Activated CD4-positive, alpha-beta T cell treated with anti-CD3 and anti-CD28 coated beads, Interleukin-2, amount 10 ng/mL, durations not matched to agents 7 days and 5 days (primary cell): ENCODE measurements around the gene FUZ. TPM values are rescaled to one million over a fixed set of nuclear protein-coding genes. Genes with fewer than 3 reads are reported as not detected.
A peak's percentile ranks its signal among the peaks of the same experiment; 100 is the strongest.

Source experiments
- CTCF ChIA-PET: fragments of 350-600 bp; sonication (Branson Sonifier 250); formaldehyde crosslinking; loops from one replicate; lab custom pipeline; 2021; ENCODE audit warnings: antibody characterized with exemption; lab: Charles Lee
- POLR2A ChIA-PET: fragments of 350-600 bp; sonication (Branson Sonifier 250); formaldehyde crosslinking; loops from one replicate; lab custom pipeline; 2021; ENCODE audit warnings: antibody characterized with exemption; lab: Charles Lee
- DNase-seq: peaks from one replicate; pipeline ENCODE4 v3.0.0-alpha.2; 2020
- H3K27ac Mint-ChIP-seq: one replicate; pipeline ENCODE4 v1.8.0; 2021; ENCODE audit warnings: mild to moderate bottlenecking, moderate library complexity, mixed read lengths
- H3K27me3 Mint-ChIP-seq: one replicate; pipeline ENCODE4 v1.8.0; 2021; ENCODE audit warnings: mixed read lengths
- H3K36me3 Mint-ChIP-seq: one replicate; pipeline ENCODE4 v1.8.0; 2021; ENCODE audit warnings: low read depth, mixed read lengths
- H3K4me1 Mint-ChIP-seq: one replicate; pipeline ENCODE4 v1.8.0; 2021; ENCODE audit warnings: mixed read lengths
- H3K4me3 Mint-ChIP-seq: one replicate; pipeline ENCODE4 v1.8.0; 2021; ENCODE audit warnings: mild to moderate bottlenecking, moderate library complexity, mixed read lengths
- H3K9me3 Mint-ChIP-seq: one replicate; pipeline ENCODE4 v1.8.0; 2021; ENCODE audit warnings: mixed read lengths
- total RNA-seq, 2 experiments: library from RNA; stranded (reverse); gene quantifications; one replicate each; pipeline ENCODE4 v1.2.3, GENCODE V29; 2021

FUZ gene
- total RNA-seq, 2 experiments from 2014 or later: 13.3 to 13.9 TPM

DNA sequence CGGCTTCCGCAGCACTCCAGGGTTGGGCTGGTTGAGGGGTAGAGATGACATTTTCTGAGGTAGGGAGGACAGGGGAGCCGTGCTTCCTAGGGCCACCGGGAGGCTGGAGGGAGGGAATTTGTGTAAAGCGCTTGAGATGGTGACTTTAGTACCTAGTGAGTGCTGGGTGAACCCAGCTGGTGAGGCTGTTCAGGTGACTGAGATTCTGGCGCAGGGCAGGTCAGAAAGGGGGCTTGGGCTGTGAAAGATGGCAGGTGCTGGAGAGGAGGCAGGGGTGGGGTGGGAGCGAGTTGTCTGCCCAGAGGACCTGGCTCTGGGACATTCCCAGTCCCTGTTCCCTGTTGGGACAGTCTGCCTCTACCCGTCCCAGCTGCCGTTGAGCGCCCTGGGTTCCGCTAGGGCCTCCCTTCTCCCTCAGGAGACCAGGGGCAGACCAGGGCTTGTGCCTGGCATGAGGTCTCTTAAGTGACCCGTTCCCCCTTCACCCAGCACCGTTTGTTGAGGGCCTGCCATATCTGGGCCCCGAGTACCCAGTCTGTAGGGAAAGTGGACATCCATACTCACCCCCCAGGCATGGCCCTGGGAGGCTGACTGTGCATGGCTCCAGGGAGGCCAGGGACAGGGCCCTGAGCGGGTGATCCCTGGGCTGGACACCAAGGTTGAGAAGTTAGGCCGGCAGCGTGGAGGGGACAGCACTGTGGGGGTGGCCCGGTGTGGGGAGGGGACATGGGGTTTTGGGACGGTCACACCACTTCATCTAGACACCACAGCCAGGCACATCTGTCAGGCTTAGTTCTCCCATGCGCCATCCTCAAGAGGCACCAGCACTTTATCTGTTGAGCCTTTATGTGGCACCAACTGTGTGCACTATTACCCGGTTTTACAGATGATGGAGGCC is 42.8 kb upstream of the FUZ start:
- peak overlapping the region; percentile 20 for H3K27ac Mint-ChIP-seq
- H3K4me3 Mint-ChIP-seq: no peak overlapping the region
- CTCF ChIA-PET: interaction anchor here (1.3 kb wide), 1 partner anchor 8 kb away, joined by 5 read pairs; no protein-coding TSS in a partner anchor
- H3K9me3 Mint-ChIP-seq: no peaks in the 10 kb centered on the region
- peaks cover 7% of the 10 kb centered on the region for H3K27me3 Mint-ChIP-seq
- peaks cover 9% of the 10 kb centered on the region for H3K36me3 Mint-ChIP-seq
- POLR2A ChIA-PET: no interaction called here
- DNase-seq: no peak
- peaks cover 17% of the 10 kb centered on the region for H3K4me1 Mint-ChIP-seq

- Mint-ChIP-seq H3K4me3 (no peak overlapping the region), H3K36me3 (peaks cover 9% of the 10 kb centered on the region), H3K27ac (peak overlapping the region; percentile 20), H3K9me3 (no peaks in the 10 kb centered on the region), H3K4me1 (peaks cover 18% of the 10 kb centered on the region), H3K27me3 (peaks cover 7% of the 10 kb centered on the region)
- DNase-seq: no peak
- POLR2A ChIA-PET: no interaction called here
- CTCF ChIA-PET: interaction anchor here (1.3 kb wide), 1 partner anchor 9 kb away, joined by 5 read pairs; no protein-coding TSS in a partner anchor
Measured at GRCh38 chr19:49855277-49855675, 42.2 kb upstream of the FUZ start.

- POLR2A ChIA-PET: no interaction called here
- CTCF ChIA-PET: interaction anchor here (1.3 kb wide), 2 partner anchors 8 to 10 kb away, joined by 4 to 5 read pairs; no protein-coding TSS in a partner anchor
- Mint-ChIP-seq H3K27ac (no peak overlapping the region), H3K4me1 (peaks cover 25% of the 10 kb centered on the region), H3K36me3 (peaks cover 5% of the 10 kb centered on the region), H3K9me3 (no peaks in the 10 kb centered on the region), H3K4me3 (no peak overlapping the region), H3K27me3 (peaks cover 7% of the 10 kb centered on the region)
- DNase-seq: no peak
Measured at GRCh38 chr19:49854378-49855263, 41.5 kb upstream of the FUZ start.

DNA sequence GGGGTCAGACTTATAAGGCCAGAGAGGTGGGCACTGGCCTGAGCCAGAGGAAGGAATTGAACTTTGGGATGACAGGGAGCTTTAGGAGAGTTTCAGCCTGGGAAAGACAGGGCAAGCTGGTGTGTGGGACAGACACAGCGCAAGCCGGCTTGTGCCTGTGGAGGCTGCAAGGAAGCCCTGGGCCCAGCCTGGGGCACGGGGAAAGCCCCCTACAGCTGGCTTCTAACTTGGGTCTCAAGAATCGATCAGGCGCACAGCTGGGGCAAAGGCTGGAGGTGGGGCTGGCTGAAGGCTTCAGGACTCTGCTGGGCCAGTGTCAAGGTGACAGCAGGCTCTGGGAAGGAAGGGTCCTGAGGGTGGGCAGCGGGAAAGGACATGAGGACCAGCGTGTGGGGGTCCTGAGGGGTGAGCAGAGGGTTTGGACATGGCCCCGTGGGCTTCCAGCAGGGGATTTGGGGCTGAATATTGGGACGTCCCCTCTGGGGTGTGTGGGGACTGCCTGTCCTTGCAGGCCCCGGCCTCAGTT is 40.8 kb upstream of the FUZ start:
- no peak for DNase-seq
- ChIA-PET CTCF (interaction anchor here (1.3 kb wide), 1 partner anchor 9 kb away, joined by 4 read pairs; no protein-coding TSS in a partner anchor), POLR2A (no interaction called here)
- Mint-ChIP-seq H3K4me3 (no peak overlapping the region), H3K27ac (no peak overlapping the region), H3K36me3 (peaks cover 9% of the 10 kb centered on the region), H3K4me1 (peaks cover 29% of the 10 kb centered on the region), H3K27me3 (peaks cover 7% of the 10 kb centered on the region), H3K9me3 (peaks cover 3% of the 10 kb centered on the region)

GRCh38 chr19:49852631-49853126 is 39.6 kb upstream of the FUZ start:
- Mint-ChIP-seq H3K9me3 (peaks cover 7% of the 10 kb centered on the region), H3K27me3 (peaks cover 8% of the 10 kb centered on the region), H3K36me3 (peaks cover 7% of the 10 kb centered on the region), H3K27ac (peak overlapping the region; percentile 83), H3K4me3 (peak overlapping the region; percentile 73), H3K4me1 (peaks cover 39% of the 10 kb centered on the region)
- ChIA-PET CTCF (no interaction called here), POLR2A (interaction anchor here (1.0 kb wide), 1 partner anchor 14 kb away, joined by 4 read pairs; no protein-coding TSS in a partner anchor)
- no peak for DNase-seq

- Mint-ChIP-seq H3K36me3 (peaks cover 7% of the 10 kb centered on the region), H3K4me3 (peak overlapping the region; percentile 73), H3K4me1 (peaks cover 39% of the 10 kb centered on the region), H3K9me3 (peaks cover 7% of the 10 kb centered on the region), H3K27me3 (peaks cover 8% of the 10 kb centered on the region), H3K27ac (peak overlapping the region; percentile 83)
- CTCF ChIA-PET: interaction anchor here (1.1 kb wide), 1 partner anchor 39 kb away, joined by 3 read pairs; no protein-coding TSS in a partner anchor
- peak; percentile 35 for DNase-seq
- POLR2A ChIA-PET: interaction anchor here (1.0 kb wide), 1 partner anchor 15 kb away, joined by 4 read pairs; no protein-coding TSS in a partner anchor
Measured at GRCh38 chr19:49851456-49852259, 38.6 kb upstream of the FUZ start.

- H3K9me3 Mint-ChIP-seq: peaks cover 7% of the 10 kb centered on the region
- ChIA-PET POLR2A (interaction anchor here (1.2 kb wide), 1 partner anchor 78 kb away, joined by 4 read pairs; the partner anchor contains the start of genes ATF5 and NUP62), CTCF (interaction anchor here (1.0 to 3.2 kb wide), 4 partner anchors 10 to 40 kb away, joined by 3 to 13 read pairs (median 4); no protein-coding TSS in a partner anchor)
- peak within 1 kb of the TSS; percentile 98 for H3K27ac Mint-ChIP-seq
- peaks cover 7% of the 10 kb centered on the region for H3K36me3 Mint-ChIP-seq
- peaks cover 39% of the 10 kb centered on the region for H3K4me1 Mint-ChIP-seq
- peak; percentile 90 for DNase-seq
- peaks cover 11% of the 10 kb centered on the region for H3K27me3 Mint-ChIP-seq
- H3K4me3 Mint-ChIP-seq: peak within 1 kb of the TSS; percentile 88
Measured at GRCh38 chr19:49850487-49851342, 37.6 kb upstream of the FUZ start, which contains the start of gene PTOV1. Gene PTOV1, plus strand, starts transcription at chr19:49851159.

DNA sequence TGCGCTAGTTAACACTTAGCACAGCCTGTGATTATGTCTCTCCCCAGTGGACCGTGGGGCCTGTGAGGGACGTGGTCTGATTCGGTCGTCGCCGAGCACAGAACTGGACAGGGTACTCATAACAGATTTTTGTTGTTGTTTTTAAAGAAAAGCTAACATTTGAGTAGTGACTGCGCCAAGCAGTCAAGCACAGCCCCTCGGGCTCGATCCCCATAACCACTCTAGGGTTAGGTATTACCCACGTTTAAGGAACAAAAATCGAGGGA is 37.1 kb upstream of the FUZ start:
- H3K27me3 Mint-ChIP-seq: peaks cover 11% of the 10 kb centered on the region
- peaks cover 7% of the 10 kb centered on the region for H3K36me3 Mint-ChIP-seq
- ChIA-PET POLR2A (interaction anchor here (1.2 kb wide), 1 partner anchor 79 kb away, joined by 4 read pairs; the partner anchor contains the start of genes ATF5 and NUP62), CTCF (interaction anchor here (1.0 to 3.2 kb wide), 4 partner anchors 10 to 42 kb away, joined by 3 to 13 read pairs (median 4); no protein-coding TSS in a partner anchor)
- peaks cover 39% of the 10 kb centered on the region for H3K4me1 Mint-ChIP-seq
- no peak for DNase-seq
- H3K27ac Mint-ChIP-seq: peak overlapping the region; percentile 98
- H3K4me3 Mint-ChIP-seq: peak overlapping the region; percentile 88
- H3K9me3 Mint-ChIP-seq: peaks cover 7% of the 10 kb centered on the region

DNA sequence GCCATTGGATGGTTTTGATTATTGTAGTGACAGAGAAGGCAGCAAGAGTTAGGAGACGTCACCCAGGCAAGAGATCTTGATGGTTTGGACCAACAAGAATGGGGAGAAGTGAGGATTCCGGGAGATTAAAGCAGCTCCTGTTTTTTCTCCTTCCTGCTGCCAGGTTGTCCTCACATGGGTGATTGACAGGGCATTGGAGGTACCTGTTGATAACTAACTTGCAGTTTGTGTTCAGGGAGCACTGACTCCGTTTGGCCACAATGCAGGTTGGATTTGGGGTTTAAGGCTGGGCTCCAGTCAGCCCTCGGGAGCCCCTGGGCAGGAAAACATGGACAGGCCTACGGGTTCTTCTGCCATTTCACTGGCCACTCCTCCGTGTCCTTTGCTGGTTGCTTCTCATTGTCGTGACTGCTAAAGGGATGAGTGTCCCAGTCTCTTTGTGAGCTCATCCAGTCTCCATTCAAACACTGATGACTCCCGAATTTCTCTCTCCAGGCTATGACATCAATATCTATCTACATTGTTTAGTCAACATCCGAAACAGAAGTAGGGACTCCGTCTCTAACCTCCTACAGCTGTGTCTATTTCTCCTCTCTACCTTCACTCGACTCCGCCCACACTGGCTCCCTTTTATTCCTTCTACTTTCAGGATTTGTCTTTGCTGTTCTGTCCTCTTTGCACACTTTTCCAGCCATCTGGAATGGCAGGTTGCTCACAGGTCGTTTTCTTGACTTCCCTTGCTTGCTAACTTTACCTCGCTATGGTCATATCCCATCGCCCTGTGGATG is 36.5 kb upstream of the FUZ start:
- Mint-ChIP-seq H3K4me3 (peak overlapping the region; percentile 88), H3K27me3 (peaks cover 11% of the 10 kb centered on the region), H3K9me3 (peaks cover 7% of the 10 kb centered on the region), H3K36me3 (peaks cover 7% of the 10 kb centered on the region), H3K27ac (peak overlapping the region; percentile 98), H3K4me1 (peaks cover 39% of the 10 kb centered on the region)
- ChIA-PET CTCF (interaction anchor here (1.0 to 3.2 kb wide), 5 partner anchors 11 to 42 kb away, joined by 3 to 13 read pairs (median 3); no protein-coding TSS in a partner anchor), POLR2A (interaction anchor here (1.2 kb wide), 1 partner anchor 79 kb away, joined by 4 read pairs; the partner anchor contains the start of genes ATF5 and NUP62)
- no peak for DNase-seq

- POLR2A ChIA-PET: no interaction called here
- Mint-ChIP-seq H3K27ac (no peak overlapping the region), H3K4me1 (peaks cover 39% of the 10 kb centered on the region), H3K9me3 (peaks cover 7% of the 10 kb centered on the region), H3K27me3 (peaks cover 11% of the 10 kb centered on the region), H3K36me3 (peaks cover 7% of the 10 kb centered on the region), H3K4me3 (peak overlapping the region; percentile 40)
- no peak for DNase-seq
- CTCF ChIA-PET: interaction anchor here (1.2 to 3.2 kb wide), 3 partner anchors 15 to 43 kb away, joined by 3 to 13 read pairs (median 3); no protein-coding TSS in a partner anchor
Measured at GRCh38 chr19:49848938-49849337, 35.8 kb upstream of the FUZ start.
